ENCODE measurements around the gene KCNK10. TPM values are rescaled to one million over a fixed set of nuclear protein-coding genes. Genes with fewer than 3 reads are reported as not detected.

Gene KCNK10
- total and polyA plus RNA-seq, 10 of the 15 experiments (the other 5 are each of a cell fraction or from before 2014, with no cell fraction given) = 0.01 to 0.06 (median 0.02) TPM; not detected in 7

DNA sequence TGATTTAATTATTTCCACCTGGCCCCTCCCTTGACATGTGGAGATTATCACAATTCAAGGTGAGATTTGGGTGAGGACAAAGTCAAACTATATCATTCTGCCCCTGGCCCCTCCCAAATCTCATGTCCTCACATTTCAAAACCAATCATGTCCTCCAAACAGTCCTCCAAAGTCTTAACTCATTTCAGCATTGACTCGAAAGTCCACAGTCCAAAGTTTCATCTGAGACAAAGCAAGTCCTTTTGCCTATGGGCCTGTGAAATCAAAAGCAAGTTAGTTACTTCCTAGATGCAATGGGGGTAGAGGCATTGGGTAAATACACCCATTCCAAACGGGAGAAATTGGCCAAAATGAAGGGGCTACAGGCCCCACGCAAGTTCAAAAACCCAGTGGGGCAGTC, 31.3 kb upstream of the KCNK10 start:
- no peak overlapping the region for H3K27ac ChIP-seq (ENCODE audit: control insufficient read depth, insufficient read depth)
- BruUV-seq (replicated peaks) = no TSS peak
- ChIA-PET SMC1A (ENCODE audit: uncharacterized antibody, unreplicated experiment) (no interaction called here), RAD21 (ENCODE audit: unreplicated experiment) (no interaction called here), POLR2A (no interaction called here), CTCF (no interaction called here)
- WGBS (ENCODE audit: insufficient coverage, insufficient replicate concordance, low lambda C conversion rate, missing lambda C conversion rate) = 8% methylated on average over 3 of the region's 3 CpGs
- no peak overlapping the region for H2AFZ ChIP-seq (ENCODE audit: control insufficient read depth, low read depth, low read length)
- H3K4me3 ChIP-seq = no peak overlapping the region
- no peaks in the 10 kb centered on the region for H3K36me3 ChIP-seq (ENCODE audit: control insufficient read depth in 2 of 2, insufficient read depth in 2 of 2, low read length in 1 of 2)
- H4K20me1 ChIP-seq (ENCODE audit: control insufficient read depth, insufficient read depth) = no peaks in the 10 kb centered on the region
- H3K79me2 ChIP-seq (ENCODE audit: control insufficient read depth, insufficient read depth, low read length) = no peaks in the 10 kb centered on the region
- H3K9me3 ChIP-seq (replicated peaks; ENCODE audit: control insufficient read depth, insufficient read depth, low read length) = no peaks in the 10 kb centered on the region; the same call in 2 of the 3 replicates
- no peak for FAIRE-seq
- TF ChIP-seq, protein P1, sequence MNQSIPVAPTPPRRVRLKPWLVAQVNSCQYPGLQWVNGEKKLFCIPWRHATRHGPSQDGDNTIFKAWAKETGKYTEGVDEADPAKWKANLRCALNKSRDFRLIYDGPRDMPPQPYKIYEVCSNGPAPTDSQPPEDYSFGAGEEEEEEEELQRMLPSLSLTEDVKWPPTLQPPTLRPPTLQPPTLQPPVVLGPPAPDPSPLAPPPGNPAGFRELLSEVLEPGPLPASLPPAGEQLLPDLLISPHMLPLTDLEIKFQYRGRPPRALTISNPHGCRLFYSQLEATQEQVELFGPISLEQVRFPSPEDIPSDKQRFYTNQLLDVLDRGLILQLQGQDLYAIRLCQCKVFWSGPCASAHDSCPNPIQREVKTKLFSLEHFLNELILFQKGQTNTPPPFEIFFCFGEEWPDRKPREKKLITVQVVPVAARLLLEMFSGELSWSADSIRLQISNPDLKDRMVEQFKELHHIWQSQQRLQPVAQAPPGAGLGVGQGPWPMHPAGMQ (IDR thresholded peaks at IDR 0.05; ENCODE audit: borderline replicate concordance) = no peak
- TF ChIP-seq PML (IDR thresholded peaks at IDR 0.05; ENCODE audit: low read length) = no peak
- TF ChIP-seq CREB1 (IDR thresholded peaks at IDR 0.05; ENCODE audit: low read depth) = no peak
- TF ChIP-seq, protein P2, sequence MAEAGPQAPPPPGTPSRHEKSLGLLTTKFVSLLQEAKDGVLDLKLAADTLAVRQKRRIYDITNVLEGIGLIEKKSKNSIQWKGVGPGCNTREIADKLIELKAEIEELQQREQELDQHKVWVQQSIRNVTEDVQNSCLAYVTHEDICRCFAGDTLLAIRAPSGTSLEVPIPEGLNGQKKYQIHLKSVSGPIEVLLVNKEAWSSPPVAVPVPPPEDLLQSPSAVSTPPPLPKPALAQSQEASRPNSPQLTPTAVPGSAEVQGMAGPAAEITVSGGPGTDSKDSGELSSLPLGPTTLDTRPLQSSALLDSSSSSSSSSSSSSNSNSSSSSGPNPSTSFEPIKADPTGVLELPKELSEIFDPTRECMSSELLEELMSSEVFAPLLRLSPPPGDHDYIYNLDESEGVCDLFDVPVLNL (IDR thresholded peaks at IDR 0.05; ENCODE audit: low read depth, low read length) = no peak
- TF ChIP-seq CEBPB (IDR thresholded peaks at IDR 0.05; ENCODE audit: borderline replicate concordance in 1 of 2, low read depth in 2 of 2, low read length in 2 of 2) = no peak
- TF ChIP-seq CHD2 (IDR thresholded peaks at IDR 0.05; ENCODE audit: borderline replicate concordance, low read depth, low read length) = no peak
- no peak for TF ChIP-seq TBL1XR1 (IDR thresholded peaks at IDR 0.05; ENCODE audit: low read depth, low read length)
- TF ChIP-seq, protein P3, sequence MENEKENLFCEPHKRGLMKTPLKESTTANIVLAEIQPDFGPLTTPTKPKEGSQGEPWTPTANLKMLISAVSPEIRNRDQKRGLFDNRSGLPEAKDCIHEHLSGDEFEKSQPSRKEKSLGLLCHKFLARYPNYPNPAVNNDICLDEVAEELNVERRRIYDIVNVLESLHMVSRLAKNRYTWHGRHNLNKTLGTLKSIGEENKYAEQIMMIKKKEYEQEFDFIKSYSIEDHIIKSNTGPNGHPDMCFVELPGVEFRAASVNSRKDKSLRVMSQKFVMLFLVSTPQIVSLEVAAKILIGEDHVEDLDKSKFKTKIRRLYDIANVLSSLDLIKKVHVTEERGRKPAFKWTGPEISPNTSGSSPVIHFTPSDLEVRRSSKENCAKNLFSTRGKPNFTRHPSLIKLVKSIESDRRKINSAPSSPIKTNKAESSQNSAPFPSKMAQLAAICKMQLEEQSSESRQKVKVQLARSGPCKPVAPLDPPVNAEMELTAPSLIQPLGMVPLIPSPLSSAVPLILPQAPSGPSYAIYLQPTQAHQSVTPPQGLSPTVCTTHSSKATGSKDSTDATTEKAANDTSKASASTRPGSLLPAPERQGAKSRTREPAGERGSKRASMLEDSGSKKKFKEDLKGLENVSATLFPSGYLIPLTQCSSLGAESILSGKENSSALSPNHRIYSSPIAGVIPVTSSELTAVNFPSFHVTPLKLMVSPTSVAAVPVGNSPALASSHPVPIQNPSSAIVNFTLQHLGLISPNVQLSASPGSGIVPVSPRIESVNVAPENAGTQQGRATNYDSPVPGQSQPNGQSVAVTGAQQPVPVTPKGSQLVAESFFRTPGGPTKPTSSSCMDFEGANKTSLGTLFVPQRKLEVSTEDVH (IDR thresholded peaks at IDR 0.05; ENCODE audit: low read depth, partially characterized antibody) = no peak
- TF ChIP-seq MTA3 (IDR thresholded peaks at IDR 0.05; ENCODE audit: borderline replicate concordance, low read length) = no peak
- no peak for TF ChIP-seq MXI1 (IDR thresholded peaks at IDR 0.05; ENCODE audit: low read depth, low read length)
- TF ChIP-seq YBX1 (IDR thresholded peaks at IDR 0.05) = no peak
- no peak for TF ChIP-seq TCF7 (IDR thresholded peaks at IDR 0.05; ENCODE audit: borderline replicate concordance)
- TF ChIP-seq SMARCA5 (IDR thresholded peaks at IDR 0.05) = no peak
- TF ChIP-seq IRF4 (IDR thresholded peaks at IDR 0.05; ENCODE audit: low read depth, low read length) = no peak
- TF ChIP-seq NR2C1 (IDR thresholded peaks at IDR 0.05) = no peak
- TF ChIP-seq ZBED1 (IDR thresholded peaks at IDR 0.05; ENCODE audit: borderline replicate concordance) = no peak
- no peak for TF ChIP-seq SPI1 (IDR thresholded peaks at IDR 0.05; ENCODE audit: borderline replicate concordance, insufficient read depth, low read depth, low read length)
- TF ChIP-seq TAF1 (IDR thresholded peaks at IDR 0.05; ENCODE audit: borderline replicate concordance, low read depth, low read length) = no peak
- TF ChIP-seq, protein P4, sequence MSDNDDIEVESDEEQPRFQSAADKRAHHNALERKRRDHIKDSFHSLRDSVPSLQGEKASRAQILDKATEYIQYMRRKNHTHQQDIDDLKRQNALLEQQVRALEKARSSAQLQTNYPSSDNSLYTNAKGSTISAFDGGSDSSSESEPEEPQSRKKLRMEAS (IDR thresholded peaks at IDR 0.05; ENCODE audit: low read depth, low read length) = no peak
- TF ChIP-seq FOXK2 (IDR thresholded peaks at IDR 0.05) = no peak
- H3K4me2 ChIP-seq (ENCODE audit: control insufficient read depth, insufficient read depth) = no peak overlapping the region
- in situ Hi-C loops (cut with MboI) = no loop called here
- intact Hi-C loops (cut with micrococcal nuclease; ENCODE audit: unreplicated experiment) = no loop called here
- no peak overlapping the region for H3K9ac ChIP-seq (ENCODE audit: control insufficient read depth, insufficient read depth, low read length)
- no peak for ATAC-seq
- H3K4me1 ChIP-seq (ENCODE audit: control insufficient read depth, insufficient read depth, low read length) = no peaks in the 10 kb centered on the region
- no peaks in the 10 kb centered on the region for H3K27me3 ChIP-seq (replicated peaks in 1 of 2; ENCODE audit: control insufficient read depth in 2 of 2, insufficient read depth in 2 of 2, low read length in 1 of 2)
- no peak for DNase-seq (ENCODE audit: low read depth, low spot score)
